NCI-H748 (cell line): ENCODE measurements around the gene FAIM2.

Experiments
- DNase-seq: peaks from one replicate; lab custom pipeline; 2025; ENCODE audit not compliant: unreplicated experiment; lab: John Stamatoyannopoulos, UW

Gene FAIM2

GRCh38 chr12:49939707-49940106, 36.0 kb upstream of the FAIM2 start:
- no peak for DNase-seq

GRCh38 chr12:49939307-49939706, 35.6 kb upstream of the FAIM2 start:
- DNase-seq, result no peak

GRCh38 chr12:49937639-49938300, 34.1 kb upstream of the FAIM2 start:
- DNase-seq, result no peak

- peak; percentile 14 for DNase-seq
Observed at GRCh38 chr12:49936925-49937324, 33.2 kb upstream of the FAIM2 start.

GRCh38 chr12:49934505-49934904, 30.8 kb upstream of the FAIM2 start:
- no peak for DNase-seq

GRCh38 chr12:49933796-49934195, 30.1 kb upstream of the FAIM2 start:
- DNase-seq, result no peak

- no peak for DNase-seq
Observed at GRCh38 chr12:49932533-49933130, 28.9 kb upstream of the FAIM2 start.

- no peak for DNase-seq
Observed at GRCh38 chr12:49932023-49932422, 28.3 kb upstream of the FAIM2 start.

GRCh38 chr12:49930515-49931288, 27.0 kb upstream of the FAIM2 start:
- DNase-seq, result no peak

GRCh38 chr12:49929581-49929980, 25.9 kb upstream of the FAIM2 start:
- no peak for DNase-seq

- peak; percentile 4 for DNase-seq
Observed at GRCh38 chr12:49928471-49928870, 24.8 kb upstream of the FAIM2 start.

- DNase-seq, result no peak
Observed at GRCh38 chr12:49925433-49926204, 21.9 kb upstream of the FAIM2 start.

- no peak for DNase-seq
Observed at GRCh38 chr12:49924628-49925246, 21.0 kb upstream of the FAIM2 start.

GRCh38 chr12:49923880-49924556, 20.3 kb upstream of the FAIM2 start:
- DNase-seq, result no peak

GRCh38 chr12:49923035-49923644, 19.4 kb upstream of the FAIM2 start:
- no peak for DNase-seq

- no peak for DNase-seq
Observed at GRCh38 chr12:49922349-49923034, 18.8 kb upstream of the FAIM2 start.

GRCh38 chr12:49921936-49922335, 18.2 kb upstream of the FAIM2 start:
- no peak for DNase-seq

GRCh38 chr12:49921299-49921698, 17.6 kb upstream of the FAIM2 start:
- no peak for DNase-seq

- DNase-seq, result no peak
Observed at GRCh38 chr12:49920915-49921286, 17.2 kb upstream of the FAIM2 start.
